HAP-1 (cell line): Measurements from ENCODE around the gene GHR.

ENCODE experiments used
- DNase-seq, 2 experiments: peaks; one replicate each; pipeline ENCODE4 v3.0.0-alpha.2; 2016 to 2020; ENCODE audit warnings: low spot score in 2 of 2
- H3K27me3 ChIP-seq: fragments of 250-450 bp; sonication (Bioruptor Pico); 2 replicates; pipeline ENCODE4 v1.5.1; 2020; ENCODE audit warnings: low read depth, mild to moderate bottlenecking, moderate library complexity
- H3K36me3 ChIP-seq: fragments of 250-450 bp; sonication (Bioruptor Pico); replicated peaks from 2 replicates; pipeline ENCODE4 v1.5.1; 2020; ENCODE audit warnings: mild to moderate bottlenecking
- H3K4me1 ChIP-seq: fragments of 250-450 bp; sonication (Bioruptor Pico); 2 replicates; pipeline ENCODE4 v1.5.1; 2020; ENCODE audit warnings: mild to moderate bottlenecking
- H3K4me3 ChIP-seq: fragments of 250-450 bp; sonication (Bioruptor Pico); 2 replicates; pipeline ENCODE4 v1.5.1; 2020; ENCODE audit warnings: mild to moderate bottlenecking, moderate library complexity
- H3K9me3 ChIP-seq: fragments of 250-450 bp; sonication (Bioruptor Pico); 2 replicates; pipeline ENCODE4 v1.5.1; 2020; ENCODE audit warnings: mild to moderate bottlenecking, moderate library complexity
- in situ Hi-C: fragments of 300-500 bp; cut with MboI; formaldehyde crosslinking; loops from 3 replicates; pipeline ENCODE4 v1.14.3; 2020; ENCODE audit warnings: low sequenced_read_pairs, inconsistent platforms, mixed read lengths

Gene GHR

GRCh38 chr5:42596817-42597216 lies 173.6 kb downstream of the GHR start:
- in situ Hi-C loops = no loop called here

GRCh38 chr5:42597318-42597937 lies 174.2 kb downstream of the GHR start:
- Histone ChIP-seq H3K36me3 (no peaks in the 10 kb centered on the region), H3K4me3 (no peak overlapping the region), H3K9me3 (no peaks in the 10 kb centered on the region), H3K27me3 (no peaks in the 10 kb centered on the region), H3K4me1 (no peaks in the 10 kb centered on the region)
- in situ Hi-C loops = no loop called here
- no peak for DNase-seq

More at GRCh38 chr5:42596817-42597216, 173.6 kb downstream of the GHR start:
- Histone ChIP-seq H3K9me3 (no peaks in the 10 kb centered on the region), H3K27me3 (no peaks in the 10 kb centered on the region), H3K4me1 (no peaks in the 10 kb centered on the region), H3K4me3 (no peak overlapping the region), H3K36me3 (no peaks in the 10 kb centered on the region)
- no peak for DNase-seq

- no peaks in the 10 kb centered on the region for H3K27me3 ChIP-seq
- no peaks in the 10 kb centered on the region for H3K4me1 ChIP-seq
- in situ Hi-C loops = no loop called here
- DNase-seq = no peak
- no peak overlapping the region for H3K4me3 ChIP-seq
- H3K36me3 ChIP-seq = no peaks in the 10 kb centered on the region
- H3K9me3 ChIP-seq = no peaks in the 10 kb centered on the region
Measured at GRCh38 chr5:42598311-42598710, 175.1 kb downstream of the GHR start.

- Histone ChIP-seq H3K4me1 (no peaks in the 10 kb centered on the region), H3K36me3 (no peaks in the 10 kb centered on the region), H3K27me3 (no peaks in the 10 kb centered on the region), H3K9me3 (no peaks in the 10 kb centered on the region), H3K4me3 (no peak overlapping the region)
- DNase-seq = no peak
- in situ Hi-C loops = no loop called here
Measured at GRCh38 chr5:42599106-42599505, 175.9 kb downstream of the GHR start.

- Histone ChIP-seq H3K36me3 (no peaks in the 10 kb centered on the region), H3K27me3 (no peaks in the 10 kb centered on the region), H3K4me3 (no peak overlapping the region), H3K4me1 (no peaks in the 10 kb centered on the region), H3K9me3 (no peaks in the 10 kb centered on the region)
- no peak for DNase-seq
- in situ Hi-C loops = no loop called here
Measured at GRCh38 chr5:42600441-42600840, 177.2 kb downstream of the GHR start.

- Histone ChIP-seq H3K36me3 (no peaks in the 10 kb centered on the region), H3K9me3 (no peaks in the 10 kb centered on the region)
- in situ Hi-C loops = no loop called here
Measured at GRCh38 chr5:42604171-42604711, 181.0 kb downstream of the GHR start.

GRCh38 chr5:42605490-42605889 lies 182.3 kb downstream of the GHR start:
- in situ Hi-C loops = no loop called here
- no peak for DNase-seq
- H3K9me3 ChIP-seq = no peaks in the 10 kb centered on the region
- no peaks in the 10 kb centered on the region for H3K36me3 ChIP-seq
- H3K4me1 ChIP-seq = no peaks in the 10 kb centered on the region
- H3K4me3 ChIP-seq = no peak overlapping the region
- H3K27me3 ChIP-seq = no peaks in the 10 kb centered on the region

More at GRCh38 chr5:42604171-42604711, 181.0 kb downstream of the GHR start:
- no peaks in the 10 kb centered on the region for H3K4me1 ChIP-seq
- H3K27me3 ChIP-seq = no peaks in the 10 kb centered on the region
- no peak overlapping the region for H3K4me3 ChIP-seq
- no peak for DNase-seq

GRCh38 chr5:42606464-42606869 lies 183.2 kb downstream of the GHR start:
- H3K27me3 ChIP-seq = no peaks in the 10 kb centered on the region
- no peaks in the 10 kb centered on the region for H3K4me1 ChIP-seq
- DNase-seq = no peak
- no peak overlapping the region for H3K4me3 ChIP-seq
- no peaks in the 10 kb centered on the region for H3K9me3 ChIP-seq
- in situ Hi-C loops = no loop called here
- no peaks in the 10 kb centered on the region for H3K36me3 ChIP-seq

- in situ Hi-C loops = no loop called here
- H3K9me3 ChIP-seq = no peaks in the 10 kb centered on the region
- no peaks in the 10 kb centered on the region for H3K4me1 ChIP-seq
- H3K4me3 ChIP-seq = no peak overlapping the region
- no peaks in the 10 kb centered on the region for H3K36me3 ChIP-seq
- H3K27me3 ChIP-seq = no peaks in the 10 kb centered on the region
- no peak for DNase-seq
Measured at GRCh38 chr5:42611437-42611836, 188.2 kb downstream of the GHR start.

- Histone ChIP-seq H3K4me3 (no peak overlapping the region), H3K9me3 (no peaks in the 10 kb centered on the region), H3K27me3 (no peaks in the 10 kb centered on the region), H3K36me3 (no peaks in the 10 kb centered on the region), H3K4me1 (no peaks in the 10 kb centered on the region)
- no peak for DNase-seq
- in situ Hi-C loops = no loop called here
Measured at GRCh38 chr5:42612750-42613366, 189.6 kb downstream of the GHR start.

- no peak overlapping the region for H3K4me3 ChIP-seq
- H3K4me1 ChIP-seq = no peaks in the 10 kb centered on the region
- in situ Hi-C loops = no loop called here
- no peak for DNase-seq
- H3K36me3 ChIP-seq = no peaks in the 10 kb centered on the region
- H3K27me3 ChIP-seq = no peaks in the 10 kb centered on the region
- no peaks in the 10 kb centered on the region for H3K9me3 ChIP-seq
Measured at GRCh38 chr5:42614509-42614908, 191.3 kb downstream of the GHR start.

- DNase-seq = no peak
- no peaks in the 10 kb centered on the region for H3K36me3 ChIP-seq
- in situ Hi-C loops = no loop called here
- no peaks in the 10 kb centered on the region for H3K4me1 ChIP-seq
- no peaks in the 10 kb centered on the region for H3K9me3 ChIP-seq
- no peaks in the 10 kb centered on the region for H3K27me3 ChIP-seq
- no peak overlapping the region for H3K4me3 ChIP-seq
Measured at GRCh38 chr5:42620579-42621216, 197.5 kb downstream of the GHR start.

- Histone ChIP-seq H3K9me3 (no peaks in the 10 kb centered on the region), H3K36me3 (no peaks in the 10 kb centered on the region), H3K4me1 (no peaks in the 10 kb centered on the region), H3K4me3 (no peak overlapping the region), H3K27me3 (no peaks in the 10 kb centered on the region)
- in situ Hi-C loops = no loop called here
- DNase-seq = no peak
Measured at GRCh38 chr5:42621242-42621641, 198.0 kb downstream of the GHR start.

GRCh38 chr5:42621662-42622061 lies 198.4 kb downstream of the GHR start:
- no peak for DNase-seq
- no peak overlapping the region for H3K4me3 ChIP-seq
- H3K4me1 ChIP-seq = no peaks in the 10 kb centered on the region
- no peaks in the 10 kb centered on the region for H3K36me3 ChIP-seq
- in situ Hi-C loops = no loop called here
- no peaks in the 10 kb centered on the region for H3K9me3 ChIP-seq
- no peaks in the 10 kb centered on the region for H3K27me3 ChIP-seq
